GM12801 (cell line): Measurements from ENCODE around the gene FGD5.

Experiments used
- CTCF ChIP-seq: IDR thresholded peaks from one replicate; pipeline ENCODE4 v1.5.1; 2011; ENCODE audit warnings: control low read depth; ENCODE audit not compliant: insufficient read length; ENCODE audit errors: extremely low read depth

Gene FGD5

GRCh38 chr3:14889205-14889604, 70.4 kb downstream of the FGD5 start:
- TF ChIP-seq CTCF = no peak

GRCh38 chr3:14889943-14890342, 71.2 kb downstream of the FGD5 start:
- TF ChIP-seq CTCF = no peak

DNA sequence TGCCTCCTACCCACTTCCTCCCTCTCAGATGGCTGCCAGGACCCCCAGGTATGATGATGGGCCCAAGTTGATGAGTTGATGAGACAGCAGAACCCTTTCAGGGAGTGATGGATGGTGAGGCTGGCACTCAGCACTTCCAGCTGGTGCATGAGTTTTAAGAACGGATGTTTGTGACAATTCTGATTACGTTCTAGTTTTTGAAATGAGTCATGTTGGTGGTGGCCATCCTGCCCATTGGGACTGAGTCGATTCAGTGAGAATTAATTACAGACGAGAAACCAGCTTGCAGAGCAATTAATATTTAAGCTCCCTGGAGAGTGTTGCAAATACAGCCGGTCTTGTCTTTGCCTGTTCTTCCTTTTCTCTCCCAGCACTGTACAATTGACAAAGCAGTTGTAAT, 71.7 kb downstream of the FGD5 start:
- no peak for TF ChIP-seq CTCF

DNA sequence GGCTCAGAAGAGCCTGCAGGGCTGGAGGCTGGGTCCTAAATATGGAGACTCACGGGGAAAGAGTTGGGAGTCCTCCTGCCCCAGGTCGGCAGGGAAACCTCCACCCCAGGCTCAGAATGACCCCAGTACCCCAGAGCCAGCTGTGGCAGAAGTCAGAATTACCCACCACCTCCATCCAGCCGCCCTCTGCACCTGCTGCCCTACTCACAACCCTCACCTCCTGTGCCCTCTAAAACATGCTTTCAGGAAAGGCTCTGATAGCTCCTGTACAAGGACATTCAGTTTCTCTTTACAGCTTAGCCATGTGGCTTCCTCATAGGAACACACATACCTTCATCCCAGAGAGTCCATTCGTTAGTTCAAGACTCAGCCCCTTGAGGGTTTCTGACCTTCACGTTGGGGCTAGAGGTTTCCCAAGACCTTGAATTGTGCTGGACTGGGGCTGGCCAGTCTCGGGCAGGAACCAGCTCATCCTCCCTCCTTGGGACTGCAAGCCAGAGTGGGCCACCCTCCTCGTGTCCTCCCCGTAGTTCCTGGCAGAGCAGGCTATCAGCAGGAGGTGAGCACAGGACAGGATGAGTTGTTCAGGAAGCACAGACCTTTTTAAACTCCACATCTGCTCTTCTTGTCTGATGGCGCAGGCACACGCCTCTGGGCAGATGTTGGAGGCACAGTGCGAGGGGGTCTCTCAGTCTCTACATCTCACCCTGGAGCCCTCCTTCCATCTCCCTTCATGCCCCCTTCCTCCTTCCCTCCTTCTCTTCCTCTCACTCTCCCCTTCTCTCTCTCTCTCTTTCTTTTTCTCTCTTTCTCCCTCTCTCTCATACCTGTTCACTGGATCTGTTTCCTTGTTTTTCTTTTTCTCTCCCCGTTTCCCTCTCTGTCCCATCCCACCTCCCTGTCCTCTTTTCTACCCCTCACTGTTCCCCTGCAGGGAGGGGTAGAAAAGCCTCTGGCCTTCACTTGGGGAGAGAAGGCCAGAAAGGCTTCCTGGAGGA, 72.7 kb downstream of the FGD5 start:
- TF ChIP-seq CTCF = no peak

DNA sequence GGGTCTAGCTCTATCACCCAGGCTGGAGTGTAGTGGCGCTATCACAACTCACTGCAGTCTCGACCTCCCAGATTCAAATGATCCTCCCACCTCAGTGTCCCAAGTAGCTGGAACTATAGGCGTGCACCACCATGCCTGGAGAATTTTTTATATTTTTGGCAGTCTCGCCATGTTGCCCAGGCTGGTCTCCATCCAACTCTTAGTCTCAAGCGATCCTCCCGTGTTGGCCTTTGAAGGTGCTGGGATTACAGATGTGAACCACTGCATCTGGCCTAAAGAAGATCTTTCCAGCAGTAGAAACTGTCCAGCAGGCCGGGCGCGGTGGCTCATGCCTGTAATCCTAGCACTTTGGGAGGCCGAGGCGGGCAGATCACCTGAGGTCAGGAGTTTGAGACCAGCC, 73.5 kb downstream of the FGD5 start:
- no peak for TF ChIP-seq CTCF

DNA sequence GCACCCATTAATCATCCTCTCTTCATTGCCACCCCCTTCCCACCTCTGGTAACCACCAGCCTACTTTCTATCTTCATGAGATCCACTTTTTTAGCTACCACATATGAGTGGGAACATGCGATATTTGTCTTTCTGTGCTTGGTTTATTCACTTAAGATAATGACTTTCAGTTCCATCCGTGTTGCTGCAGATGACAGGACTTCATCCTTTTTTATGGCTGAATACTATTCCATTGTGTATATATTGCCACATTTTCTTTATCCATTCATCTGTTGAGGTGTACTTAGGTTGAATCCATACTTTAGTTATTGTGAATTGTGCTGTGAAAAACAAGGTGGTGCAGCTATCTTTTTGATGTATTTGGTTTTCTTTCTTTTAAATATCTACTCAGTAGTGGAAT, 75.3 kb downstream of the FGD5 start:
- no peak for TF ChIP-seq CTCF

DNA sequence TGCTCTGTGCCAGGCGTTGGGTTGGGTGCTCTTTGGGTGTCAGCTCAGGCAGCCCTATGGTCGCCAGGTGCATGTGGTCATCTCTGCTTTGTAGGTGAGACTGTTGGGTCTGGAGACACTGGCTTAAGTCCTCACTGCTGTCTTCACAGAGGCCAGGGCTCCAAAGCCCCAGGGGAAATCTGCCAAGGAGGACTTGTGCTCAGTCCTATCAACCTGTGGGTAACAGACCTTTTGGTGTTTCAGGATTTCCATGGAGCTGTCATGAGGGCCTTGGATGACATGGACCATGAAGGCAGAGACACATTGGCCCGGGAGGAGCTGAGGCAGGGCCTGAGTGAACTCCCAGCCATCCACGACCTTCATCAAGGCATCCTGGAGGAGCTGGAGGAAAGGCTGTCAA, 78.5 kb downstream of the FGD5 start:
- TF ChIP-seq CTCF = no peak
